SK-N-MC (cell line): ENCODE data around the gene ZSWIM4.

Experiments used
- EZH2 ChIP-seq: fragments of 200-600 bp; sonication (generic); IDR thresholded peaks from one replicate; pipeline ENCODE4 v1.6.1; 2017; ENCODE audit warnings: antibody characterized with exemption
- POLR2AphosphoS5 ChIP-seq: IDR thresholded peaks from 2 replicates; pipeline ENCODE4 v1.6.1; 2012; ENCODE audit warnings: mild to moderate bottlenecking, low read depth, low read length, borderline replicate concordance

GRCh38 chr19:13747098-13747453 lies 48.2 kb upstream of the ZSWIM4 start:
- TF ChIP-seq EZH2 (no peak), POLR2AphosphoS5 (no peak)
